ENCODE data around the gene KCNJ5. TPM values are rescaled to one million over a fixed set of nuclear protein-coding genes. Genes with fewer than 3 reads are reported as not detected.

Gene KCNJ5
- total and polyA plus RNA-seq, 2 of the 4 experiments (the other 2 are of a cell fraction): 0.07 to 0.18 TPM

DNA sequence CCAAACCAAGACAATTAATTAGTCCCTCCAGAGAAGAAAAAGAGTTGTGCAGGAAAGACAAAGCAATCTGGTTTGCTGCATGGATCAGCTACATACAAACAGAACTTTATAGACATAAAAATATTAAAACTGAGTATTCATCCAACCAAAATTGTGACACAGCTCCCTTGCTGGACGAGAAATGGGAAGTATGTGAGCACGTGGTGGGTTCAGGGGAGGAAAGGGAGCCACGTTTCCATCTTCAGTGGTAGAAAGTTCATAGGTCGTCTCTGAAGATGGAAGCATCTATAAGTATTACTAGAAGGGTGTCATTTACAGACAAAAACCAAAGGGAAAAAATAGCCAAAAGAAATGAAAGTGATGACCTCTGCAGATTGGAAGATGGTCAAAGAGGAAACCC lies 7.1 kb upstream of the KCNJ5 start:
- H3K9me3 ChIP-seq (ENCODE audit: control insufficient read depth, insufficient read depth, low read length): no peaks in the 10 kb centered on the region
- no peak overlapping the region for H2BK20ac ChIP-seq (ENCODE audit: low read depth, low read length)
- no peaks in the 10 kb centered on the region for H4K20me1 ChIP-seq (ENCODE audit: insufficient read depth, low read length)
- no peak for ATAC-seq (ENCODE audit: low read depth)
- intact Hi-C loops (cut with micrococcal nuclease): loop anchor here (1.0 kb wide), 3 partner anchors 72 to 447 kb away; no protein-coding TSS in a partner anchor
- H3K18ac ChIP-seq (ENCODE audit: low read depth, low read length): no peak overlapping the region
- H3K4ac ChIP-seq (ENCODE audit: low read depth, low read length): no peak overlapping the region
- BruUV-seq (replicated peaks): no TSS peak
- H3K27me3 ChIP-seq (ENCODE audit: control insufficient read depth, insufficient read depth, low read length): peaks cover 64% of the 10 kb centered on the region
- no peak overlapping the region for H3K9ac ChIP-seq (ENCODE audit: low read depth, low read length)
- POLR2A ChIA-PET (ENCODE audit: unreplicated experiment): no interaction called here
- no peaks in the 10 kb centered on the region for H3K79me1 ChIP-seq (ENCODE audit: low read depth in 1 of 2, low read length in 2 of 2)
- H4K5ac ChIP-seq (ENCODE audit: low read depth, low read length): no peak overlapping the region
- no peaks in the 10 kb centered on the region for H3K4me1 ChIP-seq (ENCODE audit: control insufficient read depth, insufficient read depth, low read length)
- H3K14ac ChIP-seq (replicated peaks; ENCODE audit: low read depth, low read length): no peak overlapping the region
- H2BK15ac ChIP-seq (ENCODE audit: low read depth, low read length): no peak overlapping the region
- H3K56ac ChIP-seq (ENCODE audit: extremely low read depth, insufficient read depth, low read length): no peak overlapping the region
- no peaks in the 10 kb centered on the region for H3K36me3 ChIP-seq (ENCODE audit: control insufficient read depth, insufficient read depth, low read length)
- H3K4me3 ChIP-seq (ENCODE audit: insufficient read depth, low read depth, low read length): no peak overlapping the region
- no peak overlapping the region for H2AFZ ChIP-seq (replicated peaks; ENCODE audit: low read length, poor library complexity)
- H2BK120ac ChIP-seq (ENCODE audit: low read depth, low read length): no peak overlapping the region
- CTCF ChIA-PET: interaction anchor here (0.6 to 4.5 kb wide), 10 partner anchors 10 to 726 kb away, joined by 3 to 71 read pairs (median 7); no protein-coding TSS in a partner anchor
- H3K9me1 ChIP-seq (ENCODE audit: insufficient read depth, low read length): no peaks in the 10 kb centered on the region
- TF ChIP-seq RFX5 (IDR thresholded peaks at IDR 0.05; ENCODE audit: low read depth, low read length) (no peak), MAFK (IDR thresholded peaks at IDR 0.05; ENCODE audit: low read depth, low read length) (peak; percentile 6; the same call in 1 of the 2 replicates)
- no peak overlapping the region for H2BK5ac ChIP-seq (ENCODE audit: low read depth, low read length, poor library complexity, severe bottlenecking)
- no peak for DNase-seq
- no peak overlapping the region for H3K4me2 ChIP-seq (ENCODE audit: low read depth, low read length)
- no peak overlapping the region for H3K23ac ChIP-seq (ENCODE audit: low read depth, low read length)
- no CpG with 5 or more reads among the region's 4 CpGs for WGBS, 2 experiments (ENCODE audit: extremely low coverage in 2 of 2, insufficient read length in 1 of 2)
- H2AK9ac ChIP-seq (replicated peaks; ENCODE audit: low read depth, low read length, poor library complexity): no peak overlapping the region
- H3K27ac ChIP-seq (ENCODE audit: insufficient read depth, low read length): no peak overlapping the region
- in situ Hi-C loops (cut with MboI; ENCODE audit: low sequenced_read_pairs): no loop called here
- H4K8ac ChIP-seq (ENCODE audit: low read depth in 2 of 2, low read length in 2 of 2): no peak overlapping the region
- dilution Hi-C loops (cut with HindIII; ENCODE audit: low sequenced_read_pairs, unreplicated experiment): no loop called here
- no peak overlapping the region for H4K91ac ChIP-seq (ENCODE audit: insufficient read depth, low read depth, low read length)
- H2AK5ac ChIP-seq (ENCODE audit: low read depth, low read length): no peak overlapping the region
